Measurements from ENCODE around the gene ADAMTS6.

The ADAMTS6 gene

DNA sequence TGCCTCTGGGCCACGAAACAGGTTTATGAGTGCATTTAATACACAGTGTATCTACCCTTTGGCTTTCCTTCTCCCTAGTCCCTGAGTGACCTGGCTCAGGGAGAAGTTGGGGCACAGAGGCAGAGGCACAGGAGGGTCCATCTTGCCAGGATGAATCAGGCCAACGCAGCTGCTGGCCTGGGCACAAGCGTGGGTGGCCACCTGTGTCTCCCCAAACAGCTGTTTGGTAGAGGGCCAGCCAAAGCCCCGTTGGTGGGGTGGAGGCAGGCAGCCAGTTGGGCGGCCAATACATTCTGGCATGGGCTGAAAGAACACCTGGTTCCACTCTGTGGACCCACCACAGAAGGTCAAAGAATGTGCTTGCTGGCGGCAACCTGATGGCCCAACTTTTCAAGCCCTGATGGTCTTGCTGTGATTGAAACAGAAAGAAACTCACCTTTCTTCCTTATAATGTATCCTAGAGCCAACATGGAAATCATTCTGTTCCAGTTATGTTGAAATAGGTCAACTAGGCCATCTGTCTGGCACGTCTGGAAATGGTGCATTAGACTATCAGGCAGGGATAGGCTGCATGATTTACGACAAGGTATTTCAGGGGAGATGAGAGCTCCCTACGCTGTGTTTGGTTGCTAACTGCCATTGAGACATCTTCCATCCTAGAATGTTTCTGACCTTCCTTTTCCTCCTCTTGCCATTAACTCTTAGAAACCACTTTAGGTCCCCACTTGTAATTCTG, 337.4 kb downstream of the ADAMTS6 start:
- H3K36me3 ChIP-seq (ENCODE audit: control insufficient read depth, insufficient read depth, low read length): no peaks in the 10 kb centered on the region
- H3K9me3 ChIP-seq (ENCODE audit: control insufficient read depth, low read length): no peaks in the 10 kb centered on the region
- H3K27me3 ChIP-seq (replicated peaks; ENCODE audit: control insufficient read depth, insufficient read depth, low read length, poor library complexity, severe bottlenecking): no peaks in the 10 kb centered on the region
- no peaks in the 10 kb centered on the region for H3K4me1 ChIP-seq (ENCODE audit: control insufficient read depth, insufficient read depth, low read length, poor library complexity, severe bottlenecking)
- no peak overlapping the region for H3K27ac ChIP-seq (ENCODE audit: insufficient read depth, low read length, poor library complexity, severe bottlenecking)
- DNase-seq: no peak
- H3K4me3 ChIP-seq (ENCODE audit: insufficient read depth, low read depth, low read length, poor library complexity, severe bottlenecking): no peak overlapping the region

DNA sequence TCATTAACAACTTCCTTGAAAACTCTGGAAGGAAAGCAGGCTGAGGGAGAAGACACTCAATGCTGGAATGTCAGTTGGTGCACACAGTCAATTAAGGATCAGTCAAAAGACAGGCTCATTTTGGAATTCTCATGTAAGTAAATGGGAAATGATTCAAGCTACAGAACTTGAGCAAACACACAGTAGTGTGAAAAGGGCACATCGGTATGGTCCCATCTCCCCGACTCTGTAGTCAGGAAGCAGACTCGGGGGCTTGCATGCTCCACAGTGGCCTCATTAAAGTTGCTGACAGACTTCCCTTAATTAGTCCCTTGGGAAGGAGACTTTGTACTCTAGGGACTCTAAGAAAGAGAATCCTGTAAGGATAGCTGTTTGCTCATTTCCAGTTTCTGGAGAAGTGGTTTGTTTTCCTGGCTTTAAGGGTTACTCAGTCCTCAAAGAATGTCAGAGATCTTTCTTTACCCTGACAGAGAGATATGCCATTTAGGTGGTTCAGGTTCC, 339.2 kb downstream of the ADAMTS6 start:
- Histone ChIP-seq H3K4me1 (ENCODE audit: control insufficient read depth, insufficient read depth, low read length, poor library complexity, severe bottlenecking) (no peaks in the 10 kb centered on the region), H3K27ac (ENCODE audit: insufficient read depth, low read length, poor library complexity, severe bottlenecking) (no peak overlapping the region)
- no peak for DNase-seq

DNA sequence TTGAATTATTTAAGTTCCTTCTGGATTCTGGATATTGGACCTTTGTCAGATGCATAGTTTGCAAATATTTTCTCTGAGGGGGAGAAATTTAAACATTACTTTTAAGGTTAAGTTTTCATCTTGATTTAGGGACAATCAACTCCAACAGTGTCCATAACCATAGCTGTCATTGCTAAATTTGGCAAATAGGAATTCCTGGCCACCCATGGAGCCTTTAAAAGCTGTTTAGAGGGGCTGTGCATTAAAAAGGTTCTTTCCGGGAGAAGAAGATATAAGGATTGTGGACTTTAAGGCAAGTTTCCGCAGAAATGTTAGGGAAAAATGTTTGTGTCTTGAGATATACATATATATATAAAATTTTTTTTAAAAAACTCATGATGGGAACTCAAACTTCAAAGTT, 339.7 kb downstream of the ADAMTS6 start:
- DNase-seq: no peak
- Histone ChIP-seq H3K4me3 (ENCODE audit: insufficient read depth, low read depth, low read length, poor library complexity, severe bottlenecking) (no peak overlapping the region), H3K9me3 (ENCODE audit: control insufficient read depth, low read length) (no peaks in the 10 kb centered on the region), H3K4me1 (ENCODE audit: control insufficient read depth, insufficient read depth, low read length, poor library complexity, severe bottlenecking) (no peaks in the 10 kb centered on the region), H3K27ac (ENCODE audit: insufficient read depth, low read length, poor library complexity, severe bottlenecking) (no peak overlapping the region), H3K27me3 (replicated peaks; ENCODE audit: control insufficient read depth, insufficient read depth, low read length, poor library complexity, severe bottlenecking) (no peaks in the 10 kb centered on the region), H3K36me3 (ENCODE audit: control insufficient read depth, insufficient read depth, low read length) (no peaks in the 10 kb centered on the region)

More for the DNA sequence above, 339.2 kb downstream of the ADAMTS6 start:
- no peak overlapping the region for H3K4me3 ChIP-seq (ENCODE audit: insufficient read depth, low read depth, low read length, poor library complexity, severe bottlenecking)
- H3K9me3 ChIP-seq (ENCODE audit: control insufficient read depth, low read length): no peaks in the 10 kb centered on the region
- H3K27me3 ChIP-seq (replicated peaks; ENCODE audit: control insufficient read depth, insufficient read depth, low read length, poor library complexity, severe bottlenecking): no peaks in the 10 kb centered on the region
- H3K36me3 ChIP-seq (ENCODE audit: control insufficient read depth, insufficient read depth, low read length): no peaks in the 10 kb centered on the region

DNA sequence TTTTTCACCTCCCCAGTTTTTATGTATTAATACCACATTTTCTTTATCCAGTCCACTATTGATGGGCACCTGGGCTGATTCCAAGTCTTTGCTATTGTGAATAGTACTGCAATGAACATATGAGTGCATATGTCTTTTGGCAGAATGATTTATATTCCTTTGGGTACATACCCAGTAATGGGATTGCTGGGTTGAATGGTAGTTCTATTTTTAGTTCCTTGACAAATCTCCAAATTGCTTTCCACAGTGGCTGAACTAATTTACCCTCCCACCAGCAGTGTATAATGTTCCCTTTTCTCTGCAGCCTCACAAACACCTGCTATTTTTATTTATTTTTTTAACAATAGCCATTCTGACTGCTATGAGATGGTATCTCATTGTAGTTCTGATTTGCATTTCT, 340.2 kb downstream of the ADAMTS6 start:
- Histone ChIP-seq H3K36me3 (ENCODE audit: control insufficient read depth, insufficient read depth, low read length) (no peaks in the 10 kb centered on the region), H3K27ac (ENCODE audit: insufficient read depth, low read length, poor library complexity, severe bottlenecking) (no peak overlapping the region), H3K9me3 (ENCODE audit: control insufficient read depth, low read length) (no peaks in the 10 kb centered on the region), H3K4me3 (ENCODE audit: insufficient read depth, low read depth, low read length, poor library complexity, severe bottlenecking) (no peak overlapping the region), H3K4me1 (ENCODE audit: control insufficient read depth, insufficient read depth, low read length, poor library complexity, severe bottlenecking) (no peaks in the 10 kb centered on the region), H3K27me3 (replicated peaks; ENCODE audit: control insufficient read depth, insufficient read depth, low read length, poor library complexity, severe bottlenecking) (no peaks in the 10 kb centered on the region)
- no peak for DNase-seq

DNA sequence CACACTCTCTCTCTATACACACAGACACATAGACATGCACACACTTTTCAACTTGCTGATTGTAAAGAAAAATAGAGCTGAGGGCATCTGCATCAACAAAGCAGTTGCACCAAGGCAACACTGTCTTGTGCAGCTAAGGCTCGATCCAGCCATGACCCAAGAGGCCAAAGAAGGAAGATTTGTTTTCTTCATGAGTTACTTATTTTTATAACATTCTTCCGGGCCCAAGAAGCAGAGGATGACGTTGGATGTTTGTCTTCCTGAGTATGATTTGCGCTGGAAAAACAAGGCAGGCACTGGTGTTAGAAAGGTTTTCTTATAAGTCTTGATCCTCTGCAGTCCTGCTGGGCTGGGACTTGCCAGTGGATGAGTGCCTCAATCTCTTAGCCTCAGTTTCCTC, 344.1 kb downstream of the ADAMTS6 start:
- H3K36me3 ChIP-seq (ENCODE audit: control insufficient read depth, insufficient read depth, low read length): no peaks in the 10 kb centered on the region
- no peaks in the 10 kb centered on the region for H3K4me1 ChIP-seq (ENCODE audit: control insufficient read depth, insufficient read depth, low read length, poor library complexity, severe bottlenecking)
- H3K4me3 ChIP-seq (ENCODE audit: insufficient read depth, low read depth, low read length, poor library complexity, severe bottlenecking): no peak overlapping the region
- no peak for DNase-seq
- H3K9me3 ChIP-seq (ENCODE audit: control insufficient read depth, low read length): no peaks in the 10 kb centered on the region
- H3K27ac ChIP-seq (ENCODE audit: insufficient read depth, low read length, poor library complexity, severe bottlenecking): no peak overlapping the region
- H3K27me3 ChIP-seq (replicated peaks; ENCODE audit: control insufficient read depth, insufficient read depth, low read length, poor library complexity, severe bottlenecking): no peaks in the 10 kb centered on the region

DNA sequence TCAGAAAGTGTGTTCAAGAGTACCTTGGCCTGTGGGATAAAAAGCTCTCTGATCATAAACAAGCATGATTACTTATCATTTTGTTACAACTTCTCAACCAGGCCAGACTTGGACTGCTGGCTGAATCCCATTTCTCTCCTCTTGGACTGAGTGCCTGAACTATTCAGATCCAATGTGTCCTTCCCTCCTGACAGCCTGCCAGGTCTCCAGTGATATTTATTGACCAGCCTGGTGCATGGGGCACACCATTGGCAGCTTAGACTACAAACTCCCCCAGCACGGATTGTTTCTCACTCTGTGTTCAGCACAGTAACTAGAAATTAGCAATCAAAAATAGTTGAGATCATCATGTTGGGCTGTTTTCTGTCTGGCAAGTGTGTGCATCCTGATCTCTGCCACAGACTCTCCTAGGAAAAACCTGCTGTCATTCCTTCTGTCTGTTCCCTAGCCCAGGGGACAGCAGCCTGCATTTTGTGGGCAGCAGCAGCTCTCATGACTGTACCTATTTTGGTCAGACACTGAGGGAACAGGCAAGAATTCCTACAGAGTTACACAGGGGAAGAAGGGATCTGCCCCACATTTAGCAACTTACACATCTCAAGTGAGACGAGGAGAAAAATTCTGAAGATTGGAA, 348.1 kb downstream of the ADAMTS6 start:
- Histone ChIP-seq H3K27me3 (replicated peaks; ENCODE audit: control insufficient read depth, insufficient read depth, low read length, poor library complexity, severe bottlenecking) (no peaks in the 10 kb centered on the region), H3K4me1 (ENCODE audit: control insufficient read depth, insufficient read depth, low read length, poor library complexity, severe bottlenecking) (no peaks in the 10 kb centered on the region), H3K36me3 (ENCODE audit: control insufficient read depth, insufficient read depth, low read length) (no peaks in the 10 kb centered on the region), H3K4me3 (ENCODE audit: insufficient read depth, low read depth, low read length, poor library complexity, severe bottlenecking) (no peak overlapping the region), H3K27ac (ENCODE audit: insufficient read depth, low read length, poor library complexity, severe bottlenecking) (no peak overlapping the region), H3K9me3 (ENCODE audit: control insufficient read depth, low read length) (no peaks in the 10 kb centered on the region)
- DNase-seq: no peak

DNA sequence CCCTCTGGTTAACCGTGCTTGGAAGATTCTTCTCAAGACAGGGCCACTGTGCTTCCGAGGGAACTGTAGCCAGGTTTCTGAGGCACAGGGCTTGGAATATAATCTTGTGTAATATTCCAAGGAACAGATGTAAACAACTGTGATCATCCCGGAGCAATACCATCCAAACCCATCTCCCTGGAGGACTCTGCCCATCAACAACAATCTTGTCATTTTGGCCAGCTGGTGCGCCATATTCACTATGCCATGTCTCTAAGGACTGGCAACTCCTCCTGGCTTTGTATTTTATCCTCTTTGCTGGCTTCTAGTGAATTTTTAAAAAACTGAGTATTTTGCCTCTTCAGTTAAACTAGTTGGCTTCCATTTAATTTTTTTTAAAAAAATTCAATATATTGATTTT, 349.3 kb downstream of the ADAMTS6 start:
- Histone ChIP-seq H3K27me3 (replicated peaks; ENCODE audit: control insufficient read depth, insufficient read depth, low read length, poor library complexity, severe bottlenecking) (no peaks in the 10 kb centered on the region), H3K9me3 (ENCODE audit: control insufficient read depth, low read length) (no peaks in the 10 kb centered on the region), H3K27ac (ENCODE audit: insufficient read depth, low read length, poor library complexity, severe bottlenecking) (no peak overlapping the region), H3K4me1 (ENCODE audit: control insufficient read depth, insufficient read depth, low read length, poor library complexity, severe bottlenecking) (no peaks in the 10 kb centered on the region), H3K4me3 (ENCODE audit: insufficient read depth, low read depth, low read length, poor library complexity, severe bottlenecking) (no peak overlapping the region), H3K36me3 (ENCODE audit: control insufficient read depth, insufficient read depth, low read length) (no peaks in the 10 kb centered on the region)
- DNase-seq: no peak

DNA sequence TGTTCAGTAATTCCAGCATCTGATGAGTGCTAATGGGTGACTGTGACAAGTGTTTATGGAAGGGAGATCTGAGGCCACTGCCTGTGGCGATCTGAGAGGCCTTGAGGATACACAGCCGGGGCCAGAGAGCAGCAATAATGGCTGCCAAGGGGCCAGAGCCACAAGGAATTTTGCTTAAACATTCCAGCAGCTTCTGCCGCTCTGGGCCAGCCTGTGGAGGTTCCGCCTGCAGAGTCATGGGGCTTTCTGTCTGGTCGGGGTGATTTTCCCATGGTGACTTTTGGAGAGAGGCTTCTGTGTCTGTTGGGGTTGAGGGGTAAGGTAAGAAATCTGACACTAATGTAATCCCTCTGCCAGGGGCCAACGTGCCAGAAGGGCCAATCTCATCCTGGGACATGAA, 353.5 kb downstream of the ADAMTS6 start:
- Histone ChIP-seq H3K36me3 (ENCODE audit: control insufficient read depth, insufficient read depth, low read length) (no peaks in the 10 kb centered on the region), H3K9me3 (ENCODE audit: control insufficient read depth, low read length) (no peaks in the 10 kb centered on the region), H3K27me3 (replicated peaks; ENCODE audit: control insufficient read depth, insufficient read depth, low read length, poor library complexity, severe bottlenecking) (no peaks in the 10 kb centered on the region), H3K27ac (ENCODE audit: insufficient read depth, low read length, poor library complexity, severe bottlenecking) (no peak overlapping the region), H3K4me1 (ENCODE audit: control insufficient read depth, insufficient read depth, low read length, poor library complexity, severe bottlenecking) (no peaks in the 10 kb centered on the region), H3K4me3 (ENCODE audit: insufficient read depth, low read depth, low read length, poor library complexity, severe bottlenecking) (no peak overlapping the region)
- DNase-seq: no peak

DNA sequence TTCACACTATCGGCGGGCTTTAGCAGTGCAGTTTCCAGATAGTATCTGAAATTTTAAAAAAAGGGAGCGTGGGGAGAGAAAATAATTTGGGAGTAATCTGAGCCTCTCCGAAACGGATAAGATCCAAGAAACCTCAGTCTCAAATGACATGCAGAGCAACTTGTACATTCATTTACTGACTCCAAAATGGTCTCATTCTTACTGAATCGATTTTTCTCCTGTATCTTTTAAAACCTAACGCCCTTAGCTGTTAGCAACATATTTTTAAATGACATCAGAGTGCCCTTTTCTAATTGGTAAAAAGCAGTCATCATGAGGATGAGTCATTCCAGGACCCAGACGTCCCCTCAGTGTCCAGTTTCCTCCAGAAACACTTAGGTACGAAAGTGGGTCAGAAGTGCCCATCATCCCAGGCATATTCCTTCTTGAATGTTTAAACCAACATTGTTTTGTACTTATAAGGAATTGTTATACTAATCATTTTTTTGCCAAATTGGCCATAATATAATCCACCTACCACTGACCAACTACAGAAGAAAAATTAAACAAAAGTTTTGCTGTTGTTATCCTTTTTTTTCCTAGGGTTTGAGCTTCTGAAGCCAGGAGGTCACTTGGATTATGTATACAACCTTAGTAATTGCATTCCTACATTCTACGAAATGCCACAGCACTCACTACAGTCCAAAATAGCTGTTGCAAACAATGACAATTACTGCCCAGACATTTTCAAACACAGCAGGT, 354.4 kb downstream of the ADAMTS6 start:
- Histone ChIP-seq H3K27me3 (replicated peaks; ENCODE audit: control insufficient read depth, insufficient read depth, low read length, poor library complexity, severe bottlenecking) (no peaks in the 10 kb centered on the region), H3K27ac (ENCODE audit: insufficient read depth, low read length, poor library complexity, severe bottlenecking) (no peak overlapping the region), H3K9me3 (ENCODE audit: control insufficient read depth, low read length) (no peaks in the 10 kb centered on the region), H3K36me3 (ENCODE audit: control insufficient read depth, insufficient read depth, low read length) (no peaks in the 10 kb centered on the region), H3K4me3 (ENCODE audit: insufficient read depth, low read depth, low read length, poor library complexity, severe bottlenecking) (no peak overlapping the region), H3K4me1 (ENCODE audit: control insufficient read depth, insufficient read depth, low read length, poor library complexity, severe bottlenecking) (no peaks in the 10 kb centered on the region)
- no peak for DNase-seq

DNA sequence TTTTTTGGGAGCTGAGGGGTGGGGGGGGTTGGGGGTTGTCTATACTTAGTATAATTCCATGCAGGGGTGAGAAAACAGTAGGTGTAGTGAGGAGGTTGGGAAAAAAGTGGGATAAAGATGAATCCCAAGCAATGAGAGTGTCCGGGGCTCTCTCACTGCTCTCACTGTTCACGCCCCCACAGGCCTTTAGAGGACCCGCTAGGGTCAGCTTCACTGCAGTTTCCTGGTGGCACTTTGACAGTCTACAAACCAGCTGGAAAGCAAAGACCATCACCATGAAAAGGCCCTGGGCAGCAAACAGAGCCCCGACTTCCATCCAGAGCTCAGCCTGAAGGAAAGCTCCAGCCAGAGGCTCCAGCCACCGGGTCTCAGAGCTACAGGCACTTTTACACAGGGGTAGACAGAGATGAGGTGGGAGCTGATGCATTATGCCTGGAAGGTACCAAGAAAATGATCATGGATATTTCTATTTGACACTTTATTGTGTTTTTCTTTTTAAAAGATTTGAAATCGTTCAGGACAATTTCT, 355.1 kb downstream of the ADAMTS6 start:
- H3K27ac ChIP-seq (ENCODE audit: insufficient read depth, low read length, poor library complexity, severe bottlenecking): no peak overlapping the region
- H3K4me1 ChIP-seq (ENCODE audit: control insufficient read depth, insufficient read depth, low read length, poor library complexity, severe bottlenecking): no peaks in the 10 kb centered on the region
- H3K36me3 ChIP-seq (ENCODE audit: control insufficient read depth, insufficient read depth, low read length): no peaks in the 10 kb centered on the region
- H3K27me3 ChIP-seq (replicated peaks; ENCODE audit: control insufficient read depth, insufficient read depth, low read length, poor library complexity, severe bottlenecking): no peaks in the 10 kb centered on the region
- no peak for DNase-seq
- H3K9me3 ChIP-seq (ENCODE audit: control insufficient read depth, low read length): no peaks in the 10 kb centered on the region
- H3K4me3 ChIP-seq (ENCODE audit: insufficient read depth, low read depth, low read length, poor library complexity, severe bottlenecking): no peak overlapping the region

All from effector memory CD4-positive, alpha-beta T cell (primary cell).